GM18519 (cell line): ENCODE results near the gene MAP1B.

ENCODE experiments used
- ATAC-seq: cut with Tn5 transposase; IDR thresholded peaks from one replicate; pipeline ENCODE4 v1.9.1; 2021; ENCODE audit warnings: mild to moderate bottlenecking, moderate library complexity; ENCODE audit not compliant: unreplicated experiment, low FRiP score

The MAP1B gene

DNA sequence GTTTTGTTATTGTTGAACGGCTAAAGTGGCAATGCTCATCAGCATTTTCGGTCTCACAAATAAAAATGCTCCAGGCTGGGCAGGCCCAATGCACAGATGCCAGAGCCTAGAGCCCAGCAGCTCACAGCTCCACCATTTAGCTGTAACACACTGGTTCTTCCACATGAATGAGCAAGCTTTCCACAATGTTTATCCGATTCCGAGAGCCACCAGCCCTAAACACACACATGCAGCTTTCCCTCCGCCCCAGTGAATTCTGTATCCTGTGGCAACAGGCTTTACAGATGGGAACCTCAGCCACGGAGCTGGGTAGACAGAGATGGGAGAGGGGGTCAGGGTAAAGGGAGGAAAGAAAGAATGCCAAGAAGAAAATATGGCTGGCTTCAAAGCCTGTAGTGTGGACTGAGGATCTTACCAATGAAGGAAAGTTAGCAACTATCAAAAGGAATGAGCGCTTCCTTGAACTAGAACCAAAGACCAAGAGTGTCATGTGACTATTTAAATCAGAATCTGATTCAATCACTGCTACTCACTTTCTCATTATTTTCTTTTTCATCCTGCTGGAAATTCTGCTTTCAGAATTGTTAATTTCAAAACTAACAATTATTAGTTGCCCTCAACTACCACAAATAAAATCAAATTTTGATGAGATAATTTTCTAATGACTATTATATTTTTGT lies 135.7 kb downstream of the MAP1B start:
- ATAC-seq, result no peak

DNA sequence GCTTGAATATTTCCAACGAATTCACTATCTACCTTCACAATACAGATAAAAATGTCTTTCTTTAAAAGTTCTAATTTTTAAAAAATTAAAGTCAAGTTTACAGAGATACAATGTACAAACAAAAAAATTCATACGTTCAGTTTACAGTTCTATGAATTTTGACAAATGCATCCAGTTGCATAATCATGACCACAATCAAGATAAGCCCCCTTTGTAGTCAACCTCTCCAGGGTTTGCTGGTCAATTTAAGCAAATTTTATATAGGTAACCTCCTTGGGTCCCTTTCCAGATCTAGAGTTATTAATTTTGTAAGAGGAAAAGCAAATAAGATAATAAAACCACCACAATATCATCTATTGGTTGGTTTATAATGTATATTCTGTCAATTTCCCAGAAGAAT lies 136.4 kb downstream of the MAP1B start:
- no peak for ATAC-seq

DNA sequence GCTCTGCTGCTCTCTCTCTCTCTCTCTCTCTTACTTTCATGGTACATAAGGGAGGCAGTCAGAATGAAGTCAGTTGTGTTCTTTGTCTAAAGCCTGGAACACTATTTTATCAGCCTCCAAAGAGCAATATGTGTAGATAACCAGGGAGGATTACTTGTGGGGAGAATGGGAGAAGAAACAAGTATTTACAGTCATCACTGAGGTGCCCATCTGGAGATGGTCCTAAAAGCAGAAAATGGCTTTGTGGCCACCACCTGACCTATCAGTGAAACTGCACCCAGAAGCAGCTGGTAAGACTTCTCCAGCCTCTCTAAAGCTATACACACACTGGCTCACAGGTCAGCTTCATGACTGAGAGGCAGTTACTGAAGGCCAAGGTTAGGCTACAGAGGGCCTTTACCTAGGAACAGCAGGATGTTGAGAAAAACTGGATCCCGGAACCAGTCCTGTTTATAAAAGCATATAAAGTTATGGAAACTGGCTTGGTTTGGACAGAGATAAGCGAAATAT lies 137.6 kb downstream of the MAP1B start:
- peak; percentile 63 for ATAC-seq

DNA sequence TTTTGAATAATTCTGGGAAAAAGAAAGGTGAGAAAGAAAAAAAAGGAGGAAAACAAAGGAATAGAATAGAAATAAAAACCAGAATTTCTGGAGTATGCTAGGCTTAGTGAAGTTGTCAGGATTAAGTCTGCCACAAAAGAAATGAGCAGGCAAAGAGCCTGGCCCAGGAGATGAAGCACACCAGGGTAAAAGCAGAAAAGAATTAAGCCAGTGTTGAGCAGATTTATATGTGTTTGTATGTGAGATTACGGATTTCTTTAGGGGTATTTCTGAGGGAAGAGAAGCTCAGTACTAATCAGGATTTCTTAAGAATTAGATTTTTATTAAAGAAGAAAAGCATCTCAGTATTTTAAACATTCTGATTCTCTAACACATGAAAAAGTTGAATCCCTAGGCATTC lies 138.3 kb downstream of the MAP1B start:
- ATAC-seq, result no peak

DNA sequence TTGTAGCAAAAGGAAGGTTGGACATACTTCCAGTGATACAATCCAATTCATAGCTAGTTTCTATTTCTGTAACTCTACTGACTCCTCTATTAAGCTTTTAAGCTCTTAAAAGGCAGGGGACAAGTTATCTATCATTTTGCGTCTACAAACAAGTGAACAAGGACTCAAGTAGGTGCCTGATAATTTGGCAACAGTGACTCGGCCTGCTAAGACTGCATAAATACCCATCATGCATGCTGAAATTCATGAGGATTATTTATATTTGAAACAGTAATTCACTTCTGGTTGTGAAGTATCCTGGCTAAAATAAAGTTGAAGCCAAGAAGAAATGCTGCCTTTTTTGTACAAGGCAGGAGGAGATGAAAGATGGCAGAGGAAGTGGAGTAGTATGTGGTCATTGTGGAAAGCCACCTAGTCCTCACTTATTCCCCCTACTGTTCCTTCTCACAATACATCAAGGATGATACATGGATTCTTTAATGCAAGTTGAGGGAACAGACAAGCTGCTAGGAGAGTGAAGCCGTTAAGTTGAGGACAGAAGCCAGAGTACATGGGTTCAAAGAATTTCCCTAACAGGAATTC lies 138.8 kb downstream of the MAP1B start:
- no peak for ATAC-seq

DNA sequence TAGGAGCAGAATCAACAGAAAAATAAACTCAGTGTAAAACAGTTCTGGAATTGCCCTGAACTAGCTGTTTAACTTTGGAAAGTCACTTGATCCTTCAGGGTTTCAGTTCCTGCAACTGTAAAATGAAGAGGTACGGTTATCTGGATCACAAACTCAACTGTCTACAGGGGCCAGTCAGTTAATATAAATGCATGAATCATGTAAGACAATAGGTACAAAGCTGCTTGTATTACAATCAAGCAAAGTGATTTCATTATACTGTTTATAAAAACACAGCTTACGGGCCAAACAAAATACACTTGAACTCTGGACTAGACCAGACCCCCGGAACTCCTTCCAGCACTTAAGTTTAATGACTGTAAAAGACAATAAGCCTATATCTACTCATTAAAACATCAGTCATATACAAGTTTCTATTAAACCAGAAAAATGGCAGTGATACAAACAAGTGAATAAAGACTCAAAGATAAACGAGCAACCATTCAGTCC lies 139.7 kb downstream of the MAP1B start:
- ATAC-seq, result no peak

DNA sequence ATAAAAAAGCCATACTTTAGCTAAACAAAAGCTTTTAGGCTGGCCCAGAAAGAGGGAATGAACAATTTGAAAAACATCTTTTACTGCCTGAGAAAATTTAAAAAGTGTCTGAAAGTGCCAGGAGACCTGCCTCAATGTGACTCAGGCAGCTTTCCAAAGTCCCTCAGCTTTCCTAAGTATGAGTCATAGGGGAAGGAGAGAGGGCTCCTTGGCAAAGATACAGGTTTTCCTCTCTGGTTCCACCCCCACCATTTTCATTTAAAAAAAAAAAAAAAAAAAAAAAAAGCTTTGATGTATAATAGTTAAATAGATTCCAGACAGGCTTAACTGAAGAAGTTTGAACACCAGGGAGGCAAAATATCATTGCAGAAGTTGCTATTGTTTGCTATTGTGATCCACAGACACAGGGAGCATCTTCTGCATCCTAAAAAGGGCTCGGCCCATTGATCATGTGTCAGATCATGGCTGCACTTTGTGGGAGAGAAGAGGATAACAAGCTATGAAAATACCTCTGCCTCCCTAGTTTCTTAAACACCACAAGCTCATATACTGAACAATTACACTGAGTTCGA lies 141.2 kb downstream of the MAP1B start:
- ATAC-seq, result no peak

DNA sequence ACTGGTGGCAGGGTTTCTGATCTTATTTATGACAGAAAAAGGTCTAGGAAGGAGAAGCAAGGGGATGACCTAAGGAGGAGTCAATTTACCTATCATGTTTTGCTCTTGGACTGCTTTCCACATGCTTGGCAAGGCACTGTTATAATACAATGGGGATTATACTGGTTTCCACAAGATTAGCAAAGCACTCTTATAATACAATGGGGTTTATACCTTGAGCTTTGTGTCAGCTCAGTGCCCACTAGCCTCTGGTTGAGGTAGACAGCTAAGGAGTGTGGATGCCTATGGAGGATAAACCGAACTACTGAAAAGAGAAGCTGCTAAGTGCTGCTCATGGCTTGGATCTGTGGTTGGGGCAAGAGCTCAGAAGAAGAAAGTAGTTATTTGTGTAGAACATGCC lies 144.1 kb downstream of the MAP1B start:
- no peak for ATAC-seq

DNA sequence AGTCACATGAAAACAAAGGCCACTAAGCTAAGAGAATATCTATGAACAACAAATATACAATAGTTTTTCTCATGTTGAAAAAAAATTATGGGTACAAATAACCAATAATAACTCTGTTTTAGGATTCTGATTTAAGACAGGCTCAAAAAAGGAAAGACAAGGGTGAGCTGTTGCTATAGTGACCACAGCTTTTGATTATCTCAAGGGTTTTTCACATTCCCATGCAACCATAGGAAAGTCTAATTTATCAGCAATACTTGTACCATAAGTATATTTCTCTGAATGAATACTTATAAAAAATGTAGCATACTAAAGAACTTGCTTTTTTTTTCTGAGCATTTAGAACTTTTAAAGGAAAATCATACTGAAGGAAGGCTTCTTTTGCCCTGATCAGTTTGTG lies 144.7 kb downstream of the MAP1B start:
- ATAC-seq, result no peak

DNA sequence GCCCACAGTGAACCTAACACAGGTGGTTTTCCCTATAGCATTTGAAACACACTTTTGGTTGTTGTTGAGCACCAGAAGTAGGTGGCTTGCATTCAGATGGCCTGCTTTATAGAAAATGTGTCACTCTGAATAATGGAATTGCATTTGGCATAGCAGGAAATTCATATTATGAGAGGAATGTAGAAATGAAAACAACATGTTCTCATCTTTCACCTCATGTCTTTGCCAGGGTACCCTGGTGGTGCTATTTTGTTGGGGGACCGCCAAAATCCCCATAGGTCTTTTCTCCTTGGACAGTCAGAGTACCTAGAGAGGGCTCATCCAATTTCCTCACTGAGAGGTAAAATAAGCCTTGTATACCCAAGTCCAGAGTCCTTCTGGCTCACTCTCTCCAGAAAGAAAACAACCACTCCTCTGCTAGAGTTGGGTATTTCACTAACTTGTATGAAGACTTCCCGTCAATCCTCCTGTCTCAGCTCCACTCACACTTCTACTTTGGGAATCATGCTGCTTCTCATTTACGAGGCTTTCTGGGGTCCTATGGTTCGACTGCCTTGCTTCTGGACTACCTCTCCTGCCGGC lies 145.4 kb downstream of the MAP1B start:
- ATAC-seq, result no peak

DNA sequence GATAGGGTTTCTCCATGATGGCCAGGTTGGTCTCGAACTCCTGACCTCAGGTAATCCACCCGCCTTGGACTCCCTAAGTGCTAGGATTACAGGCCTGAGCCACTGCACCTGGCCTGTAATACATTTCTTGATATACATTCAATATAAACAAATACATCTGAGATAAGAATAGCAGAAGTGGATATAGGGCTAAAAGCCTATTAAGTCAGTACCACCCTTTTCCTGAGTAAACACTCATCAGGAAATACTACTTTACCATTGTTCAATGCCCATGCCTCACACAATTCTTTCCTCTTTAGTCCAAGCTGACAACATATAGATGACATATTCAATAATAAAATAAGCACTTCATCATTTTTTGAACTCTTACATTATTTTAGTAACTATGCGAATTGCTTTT lies 148.0 kb downstream of the MAP1B start:
- ATAC-seq, result no peak

DNA sequence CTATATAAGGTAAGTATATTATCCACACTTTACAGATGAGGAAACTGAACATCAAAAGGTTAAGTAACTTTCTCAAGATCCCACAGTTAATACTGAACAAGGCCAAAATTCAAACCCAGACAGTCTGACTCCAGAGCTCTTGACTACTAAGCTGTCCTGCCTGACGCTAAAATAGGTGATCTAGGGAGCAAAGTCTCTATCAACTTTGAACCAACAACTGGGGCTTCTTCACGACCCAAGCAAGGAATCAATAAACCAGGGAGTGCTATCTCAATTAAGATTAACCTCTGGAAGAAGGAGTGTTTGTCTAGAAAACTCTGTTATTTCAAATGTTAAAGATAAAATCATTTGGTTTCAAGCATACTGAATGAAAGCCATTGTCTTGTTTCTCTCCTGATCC lies 148.4 kb downstream of the MAP1B start:
- no peak for ATAC-seq

DNA sequence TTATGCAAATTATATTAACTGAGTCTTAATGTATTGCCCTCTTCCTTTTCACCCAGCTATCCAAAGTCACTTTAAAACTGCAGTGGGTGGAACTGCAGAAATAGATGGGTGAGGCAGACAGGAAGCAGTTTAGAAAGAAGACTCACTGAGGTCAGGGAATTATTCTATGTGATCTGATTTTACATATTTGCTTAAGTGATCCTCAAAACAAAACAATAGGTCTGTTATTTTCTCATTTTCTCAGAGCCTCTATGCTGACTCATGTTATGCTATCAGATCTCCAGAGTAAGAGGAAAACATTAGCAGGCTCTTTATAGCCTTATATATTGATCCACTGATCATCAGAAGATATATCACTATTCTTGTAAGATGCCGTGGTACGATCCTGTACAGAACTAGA lies 149.3 kb downstream of the MAP1B start:
- no peak for ATAC-seq
